ENCODE results near the gene LEMD3. TPM values are rescaled to one million over a fixed set of nuclear protein-coding genes. Genes with fewer than 3 reads are reported as not detected.

The LEMD3 gene
- total and polyA plus RNA-seq, 2 experiments from 2014 or later = 8.6 to 17.9 TPM

- Histone ChIP-seq H3K9me3 (ENCODE audit: low read depth) (no peaks in the 10 kb centered on the region), H3F3A (ENCODE audit: insufficient read depth) (no peaks in the 10 kb centered on the region), H3K27me3 (replicated peaks; ENCODE audit: insufficient read depth) (peaks cover 83% of the 10 kb centered on the region), H3K4me3 (no peak overlapping the region), H3K4me1 (ENCODE audit: insufficient read depth) (no peaks in the 10 kb centered on the region; the same call in 1 of the 2 replicates), H3K4me2 (ENCODE audit: unreplicated experiment) (no peak overlapping the region), H2AFZ (no peak overlapping the region), H3K9ac (no peak overlapping the region), H3K27ac (no peak overlapping the region), H3K79me2 (ENCODE audit: insufficient read depth) (no peaks in the 10 kb centered on the region), H3K9me2 (ENCODE audit: insufficient read depth) (no peaks in the 10 kb centered on the region), H4K20me1 (ENCODE audit: insufficient read depth) (no peaks in the 10 kb centered on the region), H3K36me3 (ENCODE audit: low read depth) (no peaks in the 10 kb centered on the region)
- TF ChIP-seq EZH2 (IDR thresholded peaks at IDR 0.05; ENCODE audit: insufficient read depth, poor library complexity, severe bottlenecking) (no peak), EZH2phosphoT487 (IDR thresholded peaks at IDR 0.05; ENCODE audit: insufficient read depth, low read depth) (no peak)
- no peak for DNase-seq
- 6 to 10% methylated on average over 5 of the region's 5 CpGs for WGBS, 2 experiments (ENCODE audit: low coverage in 1 of 2, low lambda C conversion rate in 2 of 2, missing lambda C conversion rate in 2 of 2)
- in situ Hi-C loops (cut with MboI) = loop anchor here (25.0 kb wide), 1 partner anchor 235 kb away; no protein-coding TSS in a partner anchor
Observed at GRCh38 chr12:65122703-65123102, 46.7 kb upstream of the LEMD3 start.

GRCh38 chr12:65123435-65124063, 45.8 kb upstream of the LEMD3 start:
- no peak overlapping the region for H3K27ac ChIP-seq
- H3K4me3 ChIP-seq = no peak overlapping the region
- WGBS, 2 experiments (ENCODE audit: low coverage in 1 of 2, low lambda C conversion rate in 2 of 2, missing lambda C conversion rate in 2 of 2) = 9 to 12% methylated on average over 8 of the region's 8 CpGs
- peaks cover 75% of the 10 kb centered on the region for H3K27me3 ChIP-seq (replicated peaks; ENCODE audit: insufficient read depth)
- no peaks in the 10 kb centered on the region; the same call in 1 of the 2 replicates for H3K4me1 ChIP-seq (ENCODE audit: insufficient read depth)
- H3K36me3 ChIP-seq (ENCODE audit: low read depth) = no peaks in the 10 kb centered on the region
- no peak overlapping the region for H2AFZ ChIP-seq
- no peak overlapping the region for H3K4me2 ChIP-seq (ENCODE audit: unreplicated experiment)
- in situ Hi-C loops (cut with MboI) = loop anchor here (25.0 kb wide), 1 partner anchor 236 kb away; no protein-coding TSS in a partner anchor
- H3K9ac ChIP-seq = no peak overlapping the region
- no peaks in the 10 kb centered on the region for H3K9me3 ChIP-seq (ENCODE audit: low read depth)
- H3K79me2 ChIP-seq (ENCODE audit: insufficient read depth) = no peaks in the 10 kb centered on the region
- TF ChIP-seq EZH2 (IDR thresholded peaks at IDR 0.05; ENCODE audit: insufficient read depth, poor library complexity, severe bottlenecking) (no peak), EZH2phosphoT487 (IDR thresholded peaks at IDR 0.05; ENCODE audit: insufficient read depth, low read depth) (no peak)
- H3F3A ChIP-seq (ENCODE audit: insufficient read depth) = no peaks in the 10 kb centered on the region
- DNase-seq = peak; percentile 71
- H4K20me1 ChIP-seq (ENCODE audit: insufficient read depth) = no peaks in the 10 kb centered on the region
- H3K9me2 ChIP-seq (ENCODE audit: insufficient read depth) = no peaks in the 10 kb centered on the region

GRCh38 chr12:65125247-65125646, 44.1 kb upstream of the LEMD3 start:
- TF ChIP-seq EZH2 (IDR thresholded peaks at IDR 0.05; ENCODE audit: insufficient read depth, poor library complexity, severe bottlenecking) = no peak
- 79 to 82% methylated on average over 1 of the region's 1 CpG for WGBS, 2 experiments (ENCODE audit: low coverage in 1 of 2, low lambda C conversion rate in 2 of 2, missing lambda C conversion rate in 2 of 2)
- Histone ChIP-seq H2AFZ (no peak overlapping the region), H3F3A (ENCODE audit: insufficient read depth) (no peaks in the 10 kb centered on the region), H3K9me2 (ENCODE audit: insufficient read depth) (no peaks in the 10 kb centered on the region), H3K9ac (no peak overlapping the region), H3K27me3 (replicated peaks; ENCODE audit: insufficient read depth) (peaks cover 65% of the 10 kb centered on the region), H3K27ac (no peak overlapping the region), H3K4me1 (ENCODE audit: insufficient read depth) (no peaks in the 10 kb centered on the region; the same call in 1 of the 2 replicates), H4K20me1 (ENCODE audit: insufficient read depth) (no peaks in the 10 kb centered on the region), H3K79me2 (ENCODE audit: insufficient read depth) (no peaks in the 10 kb centered on the region), H3K9me3 (ENCODE audit: low read depth) (no peaks in the 10 kb centered on the region), H3K36me3 (ENCODE audit: low read depth) (no peaks in the 10 kb centered on the region), H3K4me2 (ENCODE audit: unreplicated experiment) (no peak overlapping the region), H3K4me3 (no peak overlapping the region)
- no peak for DNase-seq
- in situ Hi-C loops (cut with MboI) = no loop called here

GRCh38 chr12:65125975-65126374, 43.4 kb upstream of the LEMD3 start:
- in situ Hi-C loops (cut with MboI) = no loop called here

More at GRCh38 chr12:65125975-65126374, 43.4 kb upstream of the LEMD3 start:
- Histone ChIP-seq H3K4me3 (no peak overlapping the region), H3K4me2 (ENCODE audit: unreplicated experiment) (no peak overlapping the region), H3K9ac (no peak overlapping the region), H4K20me1 (ENCODE audit: insufficient read depth) (no peaks in the 10 kb centered on the region), H2AFZ (no peak overlapping the region), H3K9me3 (ENCODE audit: low read depth) (no peaks in the 10 kb centered on the region), H3K79me2 (ENCODE audit: insufficient read depth) (no peaks in the 10 kb centered on the region), H3K27me3 (replicated peaks; ENCODE audit: insufficient read depth) (peaks cover 62% of the 10 kb centered on the region), H3K9me2 (ENCODE audit: insufficient read depth) (no peaks in the 10 kb centered on the region), H3K27ac (no peak overlapping the region), H3K4me1 (ENCODE audit: insufficient read depth) (no peaks in the 10 kb centered on the region), H3K36me3 (ENCODE audit: low read depth) (no peaks in the 10 kb centered on the region), H3F3A (ENCODE audit: insufficient read depth) (no peaks in the 10 kb centered on the region)
- 33 to 47% methylated on average over 2 of the region's 2 CpGs for WGBS, 2 experiments (ENCODE audit: low coverage in 1 of 2, low lambda C conversion rate in 2 of 2, missing lambda C conversion rate in 2 of 2)
- no peak for DNase-seq
- TF ChIP-seq EZH2phosphoT487 (IDR thresholded peaks at IDR 0.05; ENCODE audit: insufficient read depth, low read depth) (no peak), EZH2 (IDR thresholded peaks at IDR 0.05; ENCODE audit: insufficient read depth, poor library complexity, severe bottlenecking) (no peak)
